ENCODE results near the gene UQCC2.
A peak's percentile ranks its signal among the peaks of the same experiment; 100 is the strongest.

The UQCC2 gene

GRCh38 chr6:33691456-33692077 lies 19.9 kb downstream of the UQCC2 start:
- DNase-seq (ENCODE audit: low read depth), result no peak

GRCh38 chr6:33690766-33691165 lies 20.7 kb downstream of the UQCC2 start:
- DNase-seq (ENCODE audit: low read depth), result no peak

GRCh38 chr6:33689879-33690278 lies 21.6 kb downstream of the UQCC2 start:
- DNase-seq (ENCODE audit: low read depth), result no peak

GRCh38 chr6:33689148-33689494 lies 22.4 kb downstream of the UQCC2 start:
- no peak for DNase-seq (ENCODE audit: low read depth)

GRCh38 chr6:33688451-33689147 lies 22.9 kb downstream of the UQCC2 start:
- no peak for DNase-seq (ENCODE audit: low read depth)

GRCh38 chr6:33688006-33688405 lies 23.5 kb downstream of the UQCC2 start:
- no peak for DNase-seq (ENCODE audit: low read depth)

GRCh38 chr6:33686981-33687975 lies 24.2 kb downstream of the UQCC2 start:
- DNase-seq (ENCODE audit: low read depth), result no peak

GRCh38 chr6:33686225-33686924 lies 25.1 kb downstream of the UQCC2 start:
- DNase-seq (ENCODE audit: low read depth), result no peak

GRCh38 chr6:33685411-33686224 lies 25.9 kb downstream of the UQCC2 start:
- no peak for DNase-seq (ENCODE audit: low read depth)

GRCh38 chr6:33684983-33685382 lies 26.5 kb downstream of the UQCC2 start:
- DNase-seq (ENCODE audit: low read depth), result no peak

GRCh38 chr6:33684428-33684896 lies 27.0 kb downstream of the UQCC2 start:
- DNase-seq (ENCODE audit: low read depth), result no peak

GRCh38 chr6:33683576-33684427 lies 27.7 kb downstream of the UQCC2 start:
- no peak for DNase-seq (ENCODE audit: low read depth)

- DNase-seq (ENCODE audit: low read depth), result no peak
Measured at GRCh38 chr6:33683051-33683571, 28.4 kb downstream of the UQCC2 start.

- DNase-seq (ENCODE audit: low read depth), result no peak
Measured at GRCh38 chr6:33682341-33682740, 29.2 kb downstream of the UQCC2 start.

GRCh38 chr6:33679761-33680160 lies 31.7 kb downstream of the UQCC2 start:
- no peak for DNase-seq (ENCODE audit: low read depth)

- no peak for DNase-seq (ENCODE audit: low read depth)
Measured at GRCh38 chr6:33678932-33679490, 32.5 kb downstream of the UQCC2 start.

- DNase-seq (ENCODE audit: low read depth), result no peak
Measured at GRCh38 chr6:33678233-33678931, 33.1 kb downstream of the UQCC2 start.

GRCh38 chr6:33677689-33678088 lies 33.8 kb downstream of the UQCC2 start:
- DNase-seq (ENCODE audit: low read depth), result no peak

GRCh38 chr6:33677143-33677660 lies 34.3 kb downstream of the UQCC2 start:
- DNase-seq (ENCODE audit: low read depth), result peak; percentile 47
